ENCODE data around the gene OR52B2. TPM values are rescaled to one million over a fixed set of nuclear protein-coding genes. Genes with fewer than 3 reads are reported as not detected.
"Not testable (repeated sequence)": the region's sequence is repeated elsewhere in the genome, so short reads cannot be mapped to it uniquely, and the experiment has no call there.

The OR52B2 gene
- polyA plus RNA-seq, 1 donor from 2014 or later: not detected

DNA sequence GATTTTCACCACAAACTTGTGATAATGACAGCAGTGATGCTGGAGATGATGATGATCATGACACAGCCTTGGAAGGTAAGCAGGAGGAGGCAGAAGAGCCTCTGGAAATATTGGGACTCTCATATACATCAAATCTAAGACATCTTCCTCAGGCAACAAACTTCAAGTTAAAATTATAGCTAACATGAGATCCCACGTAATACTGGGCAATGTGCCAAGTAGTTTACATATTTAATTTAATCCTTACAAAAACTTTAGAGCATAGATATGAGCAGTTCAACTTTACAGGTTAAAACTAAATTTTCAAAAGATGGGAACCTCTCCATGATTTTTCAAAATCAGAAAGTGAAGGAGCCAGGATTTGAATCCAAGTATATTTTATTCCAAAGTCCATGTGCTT, 19.0 kb downstream of the OR52B2 start:
- no peaks in the 10 kb centered on the region for H3K36me3 ChIP-seq (ENCODE audit: insufficient read depth, low read length)
- H3K27ac ChIP-seq (ENCODE audit: low read length): no peak overlapping the region
- H3K27me3 ChIP-seq (ENCODE audit: insufficient read depth, low read depth, low read length): no peaks in the 10 kb centered on the region
- H3K4me3 ChIP-seq (ENCODE audit: low read length): no peak overlapping the region
- no peaks in the 10 kb centered on the region for H3K9me3 ChIP-seq (ENCODE audit: low read length)
- TF ChIP-seq EZH2 (IDR thresholded peaks at IDR 0.05; ENCODE audit: borderline replicate concordance, insufficient read depth, low read length, poor library complexity, severe bottlenecking): no peak
- TF ChIP-seq MXI1 (conservative IDR thresholded peaks at IDR 0.05; ENCODE audit: poor library complexity, severe bottlenecking): no peak
- no peak for TF ChIP-seq EP300 (conservative IDR thresholded peaks at IDR 0.05; ENCODE audit: poor library complexity, severe bottlenecking)
- TF ChIP-seq TAF1 (IDR thresholded peaks at IDR 0.05; ENCODE audit: low read depth): no peak
- TF ChIP-seq, protein P1, sequence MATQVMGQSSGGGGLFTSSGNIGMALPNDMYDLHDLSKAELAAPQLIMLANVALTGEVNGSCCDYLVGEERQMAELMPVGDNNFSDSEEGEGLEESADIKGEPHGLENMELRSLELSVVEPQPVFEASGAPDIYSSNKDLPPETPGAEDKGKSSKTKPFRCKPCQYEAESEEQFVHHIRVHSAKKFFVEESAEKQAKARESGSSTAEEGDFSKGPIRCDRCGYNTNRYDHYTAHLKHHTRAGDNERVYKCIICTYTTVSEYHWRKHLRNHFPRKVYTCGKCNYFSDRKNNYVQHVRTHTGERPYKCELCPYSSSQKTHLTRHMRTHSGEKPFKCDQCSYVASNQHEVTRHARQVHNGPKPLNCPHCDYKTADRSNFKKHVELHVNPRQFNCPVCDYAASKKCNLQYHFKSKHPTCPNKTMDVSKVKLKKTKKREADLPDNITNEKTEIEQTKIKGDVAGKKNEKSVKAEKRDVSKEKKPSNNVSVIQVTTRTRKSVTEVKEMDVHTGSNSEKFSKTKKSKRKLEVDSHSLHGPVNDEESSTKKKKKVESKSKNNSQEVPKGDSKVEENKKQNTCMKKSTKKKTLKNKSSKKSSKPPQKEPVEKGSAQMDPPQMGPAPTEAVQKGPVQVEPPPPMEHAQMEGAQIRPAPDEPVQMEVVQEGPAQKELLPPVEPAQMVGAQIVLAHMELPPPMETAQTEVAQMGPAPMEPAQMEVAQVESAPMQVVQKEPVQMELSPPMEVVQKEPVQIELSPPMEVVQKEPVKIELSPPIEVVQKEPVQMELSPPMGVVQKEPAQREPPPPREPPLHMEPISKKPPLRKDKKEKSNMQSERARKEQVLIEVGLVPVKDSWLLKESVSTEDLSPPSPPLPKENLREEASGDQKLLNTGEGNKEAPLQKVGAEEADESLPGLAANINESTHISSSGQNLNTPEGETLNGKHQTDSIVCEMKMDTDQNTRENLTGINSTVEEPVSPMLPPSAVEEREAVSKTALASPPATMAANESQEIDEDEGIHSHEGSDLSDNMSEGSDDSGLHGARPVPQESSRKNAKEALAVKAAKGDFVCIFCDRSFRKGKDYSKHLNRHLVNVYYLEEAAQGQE (IDR thresholded peaks at IDR 0.05; ENCODE audit: borderline replicate concordance): no peak
- TF ChIP-seq POLR2AphosphoS5 (IDR thresholded peaks at IDR 0.05): no peak
- TF ChIP-seq, protein P2, sequence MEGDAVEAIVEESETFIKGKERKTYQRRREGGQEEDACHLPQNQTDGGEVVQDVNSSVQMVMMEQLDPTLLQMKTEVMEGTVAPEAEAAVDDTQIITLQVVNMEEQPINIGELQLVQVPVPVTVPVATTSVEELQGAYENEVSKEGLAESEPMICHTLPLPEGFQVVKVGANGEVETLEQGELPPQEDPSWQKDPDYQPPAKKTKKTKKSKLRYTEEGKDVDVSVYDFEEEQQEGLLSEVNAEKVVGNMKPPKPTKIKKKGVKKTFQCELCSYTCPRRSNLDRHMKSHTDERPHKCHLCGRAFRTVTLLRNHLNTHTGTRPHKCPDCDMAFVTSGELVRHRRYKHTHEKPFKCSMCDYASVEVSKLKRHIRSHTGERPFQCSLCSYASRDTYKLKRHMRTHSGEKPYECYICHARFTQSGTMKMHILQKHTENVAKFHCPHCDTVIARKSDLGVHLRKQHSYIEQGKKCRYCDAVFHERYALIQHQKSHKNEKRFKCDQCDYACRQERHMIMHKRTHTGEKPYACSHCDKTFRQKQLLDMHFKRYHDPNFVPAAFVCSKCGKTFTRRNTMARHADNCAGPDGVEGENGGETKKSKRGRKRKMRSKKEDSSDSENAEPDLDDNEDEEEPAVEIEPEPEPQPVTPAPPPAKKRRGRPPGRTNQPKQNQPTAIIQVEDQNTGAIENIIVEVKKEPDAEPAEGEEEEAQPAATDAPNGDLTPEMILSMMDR (IDR thresholded peaks at IDR 0.05; ENCODE audit: poor library complexity, severe bottlenecking): no peak
- TF ChIP-seq SMC3 (conservative IDR thresholded peaks at IDR 0.05; ENCODE audit: poor library complexity): no peak
- no peak for TF ChIP-seq RAD21 (conservative IDR thresholded peaks at IDR 0.05)
- no peaks in the 10 kb centered on the region for H3K79me2 ChIP-seq (replicated peaks; ENCODE audit: insufficient read depth, low read length)
- H3K4me2 ChIP-seq (ENCODE audit: low read length): no peak overlapping the region
- no peaks in the 10 kb centered on the region for H3K9me2 ChIP-seq (ENCODE audit: insufficient read depth, low read length)
- H3K9ac ChIP-seq (ENCODE audit: low read length): no peak overlapping the region
- H3F3A ChIP-seq (ENCODE audit: insufficient read depth, low read length, poor library complexity, severe bottlenecking): no peaks in the 10 kb centered on the region
- H4K20me1 ChIP-seq (ENCODE audit: insufficient read depth): no peaks in the 10 kb centered on the region
- H2AFZ ChIP-seq (ENCODE audit: low read depth, low read length): no peak overlapping the region

DNA sequence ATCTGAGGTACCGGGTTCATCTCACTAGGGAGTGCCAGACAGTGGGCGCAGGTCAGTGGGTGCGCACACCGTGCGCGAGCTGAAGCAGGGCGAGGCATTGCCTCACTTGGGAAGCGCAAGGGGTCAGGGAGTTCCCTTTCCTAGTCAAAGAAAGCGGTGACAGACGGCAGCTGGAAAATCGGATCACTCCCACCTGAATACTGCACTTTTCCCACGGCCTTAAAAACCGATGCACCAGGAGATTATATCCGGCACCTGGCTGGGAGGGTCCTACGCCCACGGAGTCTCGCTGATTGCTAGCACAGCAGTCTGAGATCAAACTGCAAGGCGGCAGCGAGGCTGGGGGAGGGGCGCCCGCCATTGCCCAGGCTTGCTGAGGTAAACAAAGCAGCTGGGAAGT, 26.4 kb downstream of the OR52B2 start:
- H3K4me3 ChIP-seq (ENCODE audit: low read length); H2AFZ ChIP-seq (ENCODE audit: low read depth, low read length); H3F3A ChIP-seq (ENCODE audit: insufficient read depth, low read length, poor library complexity, severe bottlenecking); H3K36me3 ChIP-seq (ENCODE audit: insufficient read depth, low read length); H3K9me2 ChIP-seq (ENCODE audit: insufficient read depth, low read length); H3K9ac ChIP-seq (ENCODE audit: low read length); H3K27me3 ChIP-seq (ENCODE audit: insufficient read depth, low read depth, low read length); H3K4me2 ChIP-seq (ENCODE audit: low read length); H3K9me3 ChIP-seq (ENCODE audit: low read length); H3K27ac ChIP-seq (ENCODE audit: low read length); H4K20me1 ChIP-seq (ENCODE audit: insufficient read depth); H3K79me2 ChIP-seq (replicated peaks; ENCODE audit: insufficient read depth, low read length): not testable (repeated sequence)

DNA sequence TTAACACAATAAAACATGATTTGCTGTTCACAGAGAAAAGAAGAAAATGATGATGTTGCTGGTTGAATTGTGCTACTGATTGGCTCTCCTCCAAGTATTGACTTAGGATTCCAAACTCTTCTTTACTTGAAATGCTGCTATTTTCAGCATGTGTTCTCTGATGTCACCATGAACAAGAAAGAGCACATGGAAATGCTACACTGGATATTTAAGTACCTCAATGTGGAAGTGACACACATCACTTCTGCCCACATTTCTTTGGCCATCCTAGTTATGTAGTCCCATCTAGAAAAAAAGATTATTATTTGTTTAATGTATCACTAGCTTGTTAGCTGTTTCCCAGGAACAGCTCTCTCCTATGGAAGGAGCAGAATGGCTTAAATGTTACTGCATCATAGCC, 27.2 kb downstream of the OR52B2 start:
- TF ChIP-seq POLR2AphosphoS5 (IDR thresholded peaks at IDR 0.05) (no peak), RAD21 (conservative IDR thresholded peaks at IDR 0.05) (no peak), SMC3 (conservative IDR thresholded peaks at IDR 0.05; ENCODE audit: poor library complexity) (no peak), TAF1 (IDR thresholded peaks at IDR 0.05; ENCODE audit: low read depth) (no peak)
- TF ChIP-seq, protein P2 (IDR thresholded peaks at IDR 0.05; ENCODE audit: poor library complexity, severe bottlenecking): no peak
- Histone ChIP-seq H3K79me2 (replicated peaks; ENCODE audit: insufficient read depth, low read length) (no peaks in the 10 kb centered on the region), H3F3A (ENCODE audit: insufficient read depth, low read length, poor library complexity, severe bottlenecking) (no peaks in the 10 kb centered on the region), H3K9me2 (ENCODE audit: insufficient read depth, low read length) (no peaks in the 10 kb centered on the region), H3K9ac (ENCODE audit: low read length) (no peak overlapping the region), H3K27ac (ENCODE audit: low read length) (no peak overlapping the region), H3K4me3 (ENCODE audit: low read length) (no peak overlapping the region), H3K4me2 (ENCODE audit: low read length) (no peak overlapping the region), H4K20me1 (ENCODE audit: insufficient read depth) (no peaks in the 10 kb centered on the region), H3K36me3 (ENCODE audit: insufficient read depth, low read length) (no peaks in the 10 kb centered on the region), H3K27me3 (ENCODE audit: insufficient read depth, low read depth, low read length) (no peaks in the 10 kb centered on the region), H2AFZ (ENCODE audit: low read depth, low read length) (no peak overlapping the region), H3K9me3 (ENCODE audit: low read length) (no peaks in the 10 kb centered on the region)

DNA sequence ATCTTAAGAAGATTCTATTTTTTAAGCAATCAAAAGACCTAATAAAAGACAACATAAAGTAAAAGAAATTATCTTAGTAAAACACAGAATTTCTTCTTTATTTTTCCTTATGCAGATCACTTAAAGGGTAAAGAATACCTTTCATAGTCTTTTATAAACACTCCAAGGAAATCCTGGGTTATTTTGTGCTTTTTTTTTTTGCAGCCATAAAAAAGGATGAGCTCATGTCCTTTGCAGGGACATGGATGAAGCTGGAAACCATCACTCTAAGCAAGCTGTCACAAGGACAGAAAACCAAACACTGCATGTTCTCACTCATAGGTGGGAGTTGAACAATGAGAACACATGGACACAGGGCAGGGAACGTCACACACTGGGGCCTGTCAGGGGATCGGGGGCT, 34.2 kb downstream of the OR52B2 start:
- H3K9me2 ChIP-seq (ENCODE audit: insufficient read depth, low read length); H3K79me2 ChIP-seq (replicated peaks; ENCODE audit: insufficient read depth, low read length); H3K9ac ChIP-seq (ENCODE audit: low read length); H4K20me1 ChIP-seq (ENCODE audit: insufficient read depth); H3K4me2 ChIP-seq (ENCODE audit: low read length); H3K36me3 ChIP-seq (ENCODE audit: insufficient read depth, low read length); H3K9me3 ChIP-seq (ENCODE audit: low read length); H3K27ac ChIP-seq (ENCODE audit: low read length); H3K27me3 ChIP-seq (ENCODE audit: insufficient read depth, low read depth, low read length); H3F3A ChIP-seq (ENCODE audit: insufficient read depth, low read length, poor library complexity, severe bottlenecking); H3K4me3 ChIP-seq (ENCODE audit: low read length); H2AFZ ChIP-seq (ENCODE audit: low read depth, low read length): not testable (repeated sequence)

All from neural cell (in vitro differentiated cells).